ENCODE measurements around the gene CDON.

The CDON gene

GRCh38 chr11:126082251-126083109, 19.8 kb upstream of the CDON start:
- no peak for DNase-seq (ENCODE audit: low spot score)

GRCh38 chr11:126081915-126082250, 19.2 kb upstream of the CDON start:
- DNase-seq (ENCODE audit: low spot score) = no peak

GRCh38 chr11:126080161-126080941, 17.7 kb upstream of the CDON start:
- no peak for DNase-seq (ENCODE audit: low spot score)

GRCh38 chr11:126079621-126080124, 17.0 kb upstream of the CDON start:
- DNase-seq (ENCODE audit: low spot score) = no peak

- no peak for DNase-seq (ENCODE audit: low spot score)
Measured at GRCh38 chr11:126076641-126077040, 14.0 kb upstream of the CDON start.

GRCh38 chr11:126072801-126073594, 10.3 kb upstream of the CDON start:
- no peak for DNase-seq (ENCODE audit: low spot score)

GRCh38 chr11:126072141-126072741, 9.6 kb upstream of the CDON start:
- no peak for DNase-seq (ENCODE audit: low spot score)

GRCh38 chr11:126063507-126063852, 814 bp upstream of the CDON start:
- DNase-seq (ENCODE audit: low spot score) = no peak

GRCh38 chr11:126061707-126062678, 673 bp downstream of the CDON start:
- DNase-seq (ENCODE audit: low spot score) = peak; percentile 48

GRCh38 chr11:126060757-126061171, 1.9 kb downstream of the CDON start:
- no peak for DNase-seq (ENCODE audit: low spot score)

GRCh38 chr11:126059238-126059781, 3.4 kb downstream of the CDON start:
- DNase-seq (ENCODE audit: low spot score) = no peak

GRCh38 chr11:126058105-126058874, 4.4 kb downstream of the CDON start:
- no peak for DNase-seq (ENCODE audit: low spot score)

GRCh38 chr11:126054882-126055281, 7.8 kb downstream of the CDON start:
- DNase-seq (ENCODE audit: low spot score) = no peak

GRCh38 chr11:126054408-126054807, 8.3 kb downstream of the CDON start:
- no peak for DNase-seq (ENCODE audit: low spot score)

- no peak for DNase-seq (ENCODE audit: low spot score)
Measured at GRCh38 chr11:126053415-126054286, 9.0 kb downstream of the CDON start.

GRCh38 chr11:126051117-126051516, 11.5 kb downstream of the CDON start:
- DNase-seq (ENCODE audit: low spot score) = no peak

GRCh38 chr11:126049159-126049558, 13.5 kb downstream of the CDON start:
- DNase-seq (ENCODE audit: low spot score) = no peak

- DNase-seq (ENCODE audit: low spot score) = no peak
Measured at GRCh38 chr11:126048197-126048596, 14.5 kb downstream of the CDON start.

All from AG08396 (cell line).